IMR-90 (cell line): Measurements from ENCODE around the gene PAM. TPM values are rescaled to one million over a fixed set of nuclear protein-coding genes. Genes with fewer than 3 reads are reported as not detected.

Experiments used
- ATAC-seq: fragments of 200-7000 bp; cut with Tn5 transposase; 2 replicates; pipeline ENCODE4 v1.9.1; 2020; ENCODE audit warnings: low read depth, mild to moderate bottlenecking, moderate library complexity
- BruUV-seq: library from RNA; stranded (reverse); fragments of 400-500 nt; replicated peaks from 2 replicates; lab custom pipeline; 2021; lab: Mats Ljungman, UMichigan
- CTCF ChIA-PET: fragments of 300-600 bp; formaldehyde crosslinking; extraction: SDS; loops from one replicate; lab custom pipeline; 2021; ENCODE audit warnings: antibody characterized with exemption; lab: Yijun Ruan, JAX
- POLR2A ChIA-PET: fragments of 300-600 bp; sonication (Branson Sonifier 250); formaldehyde crosslinking; loops from one replicate; lab custom pipeline; 2022; ENCODE audit warnings: antibody characterized with exemption; ENCODE audit not compliant: unreplicated experiment; lab: Charles Lee
- DNase-seq: peaks from one replicate; pipeline ENCODE4 v3.0.0; 2013
- H2AFZ ChIP-seq: replicated peaks from 2 replicates; pipeline ENCODE3; 2013; ENCODE audit warnings: low read length, mild to moderate bottlenecking; ENCODE audit not compliant: poor library complexity
- H2AK5ac ChIP-seq: 2 replicates; pipeline ENCODE4 v1.6.1; 2013; ENCODE audit warnings: low read depth, low read length, inconsistent platforms
- H2AK9ac ChIP-seq: replicated peaks from 2 replicates; pipeline ENCODE3; 2013; ENCODE audit warnings: mild to moderate bottlenecking, low read depth, low read length, moderate library complexity; ENCODE audit not compliant: poor library complexity
- H2BK120ac ChIP-seq: 2 replicates; pipeline ENCODE4 v1.6.1; 2013; ENCODE audit warnings: low read depth, low read length, inconsistent platforms
- H2BK15ac ChIP-seq: 3 replicates; pipeline ENCODE4 v1.6.1; 2013; ENCODE audit warnings: low read depth, low read length, inconsistent platforms
- H2BK20ac ChIP-seq: 2 replicates; pipeline ENCODE4 v1.6.1; 2013; ENCODE audit warnings: low read depth, mild to moderate bottlenecking, inconsistent platforms, low read length, moderate library complexity
- H2BK5ac ChIP-seq: 2 replicates; pipeline ENCODE4 v1.6.1; 2013; ENCODE audit warnings: mild to moderate bottlenecking, low read depth, low read length, inconsistent platforms; ENCODE audit not compliant: poor library complexity, severe bottlenecking
- H3K14ac ChIP-seq: replicated peaks from 2 replicates; pipeline ENCODE4 v1.6.1; 2013; ENCODE audit warnings: low read depth, low read length, inconsistent platforms
- H3K18ac ChIP-seq: 2 replicates; pipeline ENCODE4 v1.6.1; 2013; ENCODE audit warnings: low read depth, low read length, control low read depth
- H3K23ac ChIP-seq: 2 replicates; pipeline ENCODE4 v1.6.1; 2013; ENCODE audit warnings: low read depth, low read length, inconsistent platforms
- H3K27ac ChIP-seq: 2 replicates; pipeline ENCODE4 v1.5.1; 2013; ENCODE audit warnings: mild to moderate bottlenecking, control low read depth, low read length; ENCODE audit not compliant: insufficient read depth
- H3K27me3 ChIP-seq: 2 replicates; pipeline ENCODE4 v1.6.1; 2013; ENCODE audit warnings: low read length; ENCODE audit not compliant: control insufficient read depth, insufficient read depth
- H3K36me3 ChIP-seq: 2 replicates; pipeline ENCODE4 v1.6.1; 2013; ENCODE audit warnings: low read length, mixed read lengths; ENCODE audit not compliant: control insufficient read depth, insufficient read depth
- H3K4ac ChIP-seq: 2 replicates; pipeline ENCODE4 v1.6.1; 2013; ENCODE audit warnings: low read depth, low read length, inconsistent platforms
- H3K4me1 ChIP-seq: 2 replicates; pipeline ENCODE4 v1.6.1; 2013; ENCODE audit warnings: low read length, mixed read lengths; ENCODE audit not compliant: control insufficient read depth, insufficient read depth
- H3K4me2 ChIP-seq: 2 replicates; pipeline ENCODE4 v1.6.1; 2013; ENCODE audit warnings: low read depth, mild to moderate bottlenecking, control low read depth, low read length, moderate library complexity
- H3K4me3 ChIP-seq: 2 replicates; pipeline ENCODE4 v1.5.1; 2013; ENCODE audit warnings: low read depth, mild to moderate bottlenecking, control low read depth, low read length, moderate library complexity; ENCODE audit not compliant: insufficient read depth
- H3K56ac ChIP-seq: 2 replicates; pipeline ENCODE4 v1.6.1; 2013; ENCODE audit warnings: low read length, inconsistent platforms; ENCODE audit not compliant: insufficient read depth; ENCODE audit errors: extremely low read depth
- H3K79me1 ChIP-seq, 2 experiments: 2 replicates each; pipeline ENCODE4 v1.6.1; 2013; ENCODE audit warnings: low read length in 2 of 2, inconsistent platforms in 1 of 2, low read depth in 1 of 2
- H3K9ac ChIP-seq: 2 replicates; pipeline ENCODE4 v1.6.1; 2013; ENCODE audit warnings: low read depth, low read length, control low read depth
- H3K9me1 ChIP-seq: 2 replicates; pipeline ENCODE4 v1.6.1; 2013; ENCODE audit warnings: low read length, inconsistent platforms; ENCODE audit not compliant: insufficient read depth
- H3K9me3 ChIP-seq: 2 replicates; pipeline ENCODE4 v1.6.1; 2013; ENCODE audit warnings: low read length; ENCODE audit not compliant: control insufficient read depth, insufficient read depth
- H4K20me1 ChIP-seq: 2 replicates; pipeline ENCODE4 v1.6.1; 2013; ENCODE audit warnings: low read length, inconsistent platforms; ENCODE audit not compliant: insufficient read depth
- H4K5ac ChIP-seq: 2 replicates; pipeline ENCODE4 v1.6.1; 2013; ENCODE audit warnings: mild to moderate bottlenecking, low read depth, low read length, control low read depth
- H4K8ac ChIP-seq, 2 experiments: 2 replicates each; pipeline ENCODE4 v1.6.1; 2013; ENCODE audit warnings: low read depth in 2 of 2, low read length in 2 of 2, control low read depth in 1 of 2, inconsistent platforms in 1 of 2
- H4K91ac ChIP-seq: 2 replicates; pipeline ENCODE4 v1.6.1; 2013; ENCODE audit warnings: low read depth, low read length, inconsistent platforms; ENCODE audit not compliant: insufficient read depth
- MAFK ChIP-seq: IDR thresholded peaks from 2 replicates; pipeline ENCODE4 v1.6.1; 2012; ENCODE audit warnings: low read depth, low read length, improper control_type of control experiment
- NFE2L2 ChIP-seq: fragments of 150-350 bp; IDR thresholded peaks from 2 replicates; pipeline ENCODE4 v1.6.1; 2016; ENCODE audit warnings: low read depth, mild to moderate bottlenecking, low read length
- POLR2A ChIP-seq: IDR thresholded peaks from 2 replicates; pipeline ENCODE4 v1.6.1; 2012; ENCODE audit warnings: mild to moderate bottlenecking, low read depth, low read length
- RCOR1 ChIP-seq: IDR thresholded peaks from 2 replicates; pipeline ENCODE4 v1.6.1; 2012; ENCODE audit warnings: mild to moderate bottlenecking, low read length, improper control_type of control experiment; ENCODE audit not compliant: insufficient replicate concordance
- SMC3 ChIP-seq: fragments of 150-350 bp; IDR thresholded peaks from 2 replicates; pipeline ENCODE4 v1.6.1; 2016; ENCODE audit warnings: low read depth, mild to moderate bottlenecking, antibody characterized with exemption, low read length, moderate library complexity
- WGBS, 2 experiments: methylation state at CpG; one replicate each; pipeline versions ENCODE4 v1.1.5 to v1.1.7; 2013; ENCODE audit warnings: missing lambda C conversion rate in 2 of 2; ENCODE audit not compliant: insufficient read length in 1 of 2; ENCODE audit errors: extremely low coverage in 2 of 2; 5-methylcytosine and 5-hydroxymethylcytosine counted together
- dilution Hi-C: fragments of 300-500 bp; cut with HindIII; formaldehyde crosslinking; loops from one replicate; pipeline ENCODE4 v1.14.3; 2018; ENCODE audit warnings: low sequenced_read_pairs; ENCODE audit not compliant: unreplicated experiment
- in situ Hi-C: fragments of 300-500 bp; cut with MboI; formaldehyde crosslinking; loops from 3 replicates; pipeline ENCODE4 v1.14.3; 2019; ENCODE audit warnings: low sequenced_read_pairs, inconsistent platforms, mixed read lengths
- intact Hi-C: fragments of 100-400 bp; cut with micrococcal nuclease; formaldehyde crosslinking; loops from 2 replicates; pipeline ENCODE4 v1.10.0; 2022
- polyA plus RNA-seq, 3 experiments: library from polyadenylated mRNA; depleted of rRNA; stranded (reverse); fragments of >200 nt; gene quantifications; 2 replicates each; pipeline ENCODE4 v1.2.3, GENCODE V29; 2012; ENCODE audit warnings: low replicate concordance in 1 of 3
- total RNA-seq: library from RNA; depleted of rRNA; stranded (reverse); fragments of >200 nt; gene quantifications from 2 replicates; pipeline ENCODE4 v1.2.3, GENCODE V29; 2012

Gene PAM
- total and polyA plus RNA-seq, 2 of the 4 experiments (the other 2 are of a cell fraction) = 115 to 179 TPM

GRCh38 chr5:102956599-102956998, 201.5 kb downstream of the PAM start:
- 100% methylated on average over 1 of the region's 2 CpGs; no CpG with 5 or more reads in 1 of the 2 experiments for WGBS, 2 experiments
- H3K56ac ChIP-seq = no peak overlapping the region
- H4K8ac ChIP-seq = no peak overlapping the region
- no peak overlapping the region for H2AK9ac ChIP-seq
- peaks cover 3% of the 10 kb centered on the region; the same call in 1 of the 2 replicates for H3K4me1 ChIP-seq
- no peak overlapping the region for H3K4me2 ChIP-seq
- no peak overlapping the region for H4K5ac ChIP-seq
- H3K23ac ChIP-seq = no peak overlapping the region
- dilution Hi-C loops = no loop called here
- no peak overlapping the region for H3K14ac ChIP-seq
- H3K9me3 ChIP-seq = no peaks in the 10 kb centered on the region
- no peak overlapping the region for H3K4ac ChIP-seq
- peaks cover 9% of the 10 kb centered on the region for H3K36me3 ChIP-seq
- TF ChIP-seq RCOR1 (no peak), NFE2L2 (no peak), MAFK (peak; percentile 97), SMC3 (no peak), POLR2A (no peak)
- H2AFZ ChIP-seq = no peak overlapping the region
- ATAC-seq (no peak), DNase-seq (no peak)
- no TSS peak for BruUV-seq
- H2BK5ac ChIP-seq = no peak overlapping the region
- ChIA-PET CTCF (no interaction called here), POLR2A (no interaction called here)
- H3K9ac ChIP-seq = no peak overlapping the region
- H2BK20ac ChIP-seq = no peak overlapping the region
- no peak overlapping the region for H2BK120ac ChIP-seq
- H2BK15ac ChIP-seq = no peak overlapping the region
- no peaks in the 10 kb centered on the region for H3K9me1 ChIP-seq
- no peak overlapping the region for H3K18ac ChIP-seq
- no peak overlapping the region for H3K4me3 ChIP-seq
- H4K91ac ChIP-seq = no peak overlapping the region
- no peak overlapping the region for H2AK5ac ChIP-seq
- H3K79me1 ChIP-seq = peaks cover 0 to 9% of the 10 kb centered on the region in 2 experiments; a peak in 2 of 4 replicates
- in situ Hi-C loops = no loop called here
- no peaks in the 10 kb centered on the region for H3K27me3 ChIP-seq
- H3K27ac ChIP-seq = no peak overlapping the region
- no peaks in the 10 kb centered on the region for H4K20me1 ChIP-seq
- intact Hi-C loops = loop anchor here (5.0 kb wide), 1 partner anchor 44 kb away; no protein-coding TSS in a partner anchor
